Measurements from ENCODE around the gene ABL1. TPM values are rescaled to one million over a fixed set of nuclear protein-coding genes. Genes with fewer than 3 reads are reported as not detected.
"Not testable (repeated sequence)": the region's sequence is repeated elsewhere in the genome, so short reads cannot be mapped to it uniquely, and the experiment has no call there.

ABL1 gene
- total RNA-seq, result 10 to 100 TPM; 40.8 to 55.4 TPM
- long read RNA-seq, partial matches to known transcripts, result 16 of 18 reads
- long read RNA-seq, other reads (novel, unspliced or antisense), result 2 of 18 reads

GRCh38 chr9:130834371-130835336 lies at the start of gene ABL1:
Gene ABL1, plus strand, starts transcription at chr9:130835254. Its CDS starts 193 bp downstream, at chr9:130835447.
- intact Hi-C loops (cut with DNase I), result loop anchor here in 1 of 2 donors (5.0 kb wide), 1 partner anchor 52 kb away; no protein-coding TSS in a partner anchor
- DNase-seq (peak; percentile 77), ATAC-seq (peak; percentile 87 to 90)

- DNase-seq, result no peak
- intact Hi-C loops (cut with DNase I), result no loop called here
- peak; percentile 31 to 50 for ATAC-seq
Observed at GRCh38 chr9:130785940-130786508, 49.0 kb upstream of the ABL1 start.

DNA sequence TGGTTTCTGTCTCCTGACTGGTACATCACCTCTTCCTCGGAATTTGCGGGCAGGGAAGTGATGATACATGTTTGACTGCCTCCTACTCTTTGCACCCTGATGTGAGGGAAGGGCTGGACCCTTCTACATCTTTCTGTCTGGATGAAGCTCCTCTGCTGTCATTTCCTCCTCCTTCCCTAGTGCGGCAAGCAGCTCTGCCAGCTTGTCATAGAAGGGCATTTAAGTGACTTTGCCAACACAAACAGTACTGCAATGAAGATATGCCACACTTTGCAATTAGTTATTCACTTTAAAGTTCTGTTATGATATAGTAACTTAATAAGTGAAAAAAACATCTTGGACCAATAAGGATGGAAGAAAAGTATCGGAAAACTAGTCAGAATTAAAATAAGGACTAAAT lies 48.5 kb upstream of the ABL1 start:
- intact Hi-C loops (cut with DNase I), result no loop called here
- no peak for DNase-seq
- peak in 1 of 2 donors; percentile 40 for ATAC-seq

- ATAC-seq, result no peak
- DNase-seq, result no peak
- intact Hi-C loops (cut with DNase I), result no loop called here
Observed at GRCh38 chr9:130789747-130790672, 45.0 kb upstream of the ABL1 start.

GRCh38 chr9:130791303-130791894 lies 43.7 kb upstream of the ABL1 start:
- DNase-seq, result no peak
- intact Hi-C loops (cut with DNase I), result no loop called here
- ATAC-seq, result no peak

DNA sequence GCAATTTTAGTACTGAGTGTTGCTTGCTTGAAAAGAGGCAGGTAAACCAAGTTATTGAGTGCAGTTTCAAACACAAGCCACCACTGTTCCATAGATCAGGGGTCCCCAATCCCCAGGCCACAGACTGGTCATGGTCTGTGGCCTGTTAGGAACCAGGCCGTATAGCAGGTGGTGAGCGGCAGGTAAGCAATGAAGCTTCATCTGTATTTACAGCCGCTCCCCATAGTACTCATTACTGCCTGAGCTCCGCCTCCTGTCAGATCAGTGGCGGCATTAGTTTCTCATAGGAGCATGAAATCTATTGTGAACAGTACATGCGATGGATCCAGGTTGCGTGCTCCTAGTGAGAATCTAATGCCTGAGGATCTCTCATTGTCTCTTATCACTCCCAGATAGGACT lies 41.5 kb upstream of the ABL1 start:
- no peak for ATAC-seq
- intact Hi-C loops (cut with DNase I), result no loop called here

DNA sequence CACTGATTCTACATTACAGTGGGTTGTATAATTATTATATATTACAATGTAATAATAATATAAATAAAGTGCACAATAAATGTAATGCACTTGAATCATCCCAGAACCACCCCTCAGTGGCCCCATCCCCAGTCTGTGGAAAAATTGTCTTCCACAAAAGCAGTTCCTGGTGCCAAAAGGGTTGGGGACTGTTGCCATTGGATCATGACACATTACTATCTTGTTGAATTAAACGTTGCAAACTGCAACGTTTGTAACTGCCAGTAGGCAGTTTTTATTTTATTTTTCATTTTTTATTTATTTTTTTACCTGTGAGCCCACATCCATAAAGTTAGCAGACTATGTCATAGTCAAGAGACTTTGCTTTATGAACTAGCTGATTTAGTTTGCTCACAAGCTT lies 41.0 kb upstream of the ABL1 start:
- intact Hi-C loops (cut with DNase I); DNase-seq; ATAC-seq: not testable (repeated sequence)

More for the DNA sequence above, 41.5 kb upstream of the ABL1 start:
- no peak for DNase-seq

GRCh38 chr9:130794423-130794822 lies 40.6 kb upstream of the ABL1 start:
- intact Hi-C loops (cut with DNase I); DNase-seq: not testable (repeated sequence)
- peak in 1 of 2 donors; percentile 45 for ATAC-seq

DNA sequence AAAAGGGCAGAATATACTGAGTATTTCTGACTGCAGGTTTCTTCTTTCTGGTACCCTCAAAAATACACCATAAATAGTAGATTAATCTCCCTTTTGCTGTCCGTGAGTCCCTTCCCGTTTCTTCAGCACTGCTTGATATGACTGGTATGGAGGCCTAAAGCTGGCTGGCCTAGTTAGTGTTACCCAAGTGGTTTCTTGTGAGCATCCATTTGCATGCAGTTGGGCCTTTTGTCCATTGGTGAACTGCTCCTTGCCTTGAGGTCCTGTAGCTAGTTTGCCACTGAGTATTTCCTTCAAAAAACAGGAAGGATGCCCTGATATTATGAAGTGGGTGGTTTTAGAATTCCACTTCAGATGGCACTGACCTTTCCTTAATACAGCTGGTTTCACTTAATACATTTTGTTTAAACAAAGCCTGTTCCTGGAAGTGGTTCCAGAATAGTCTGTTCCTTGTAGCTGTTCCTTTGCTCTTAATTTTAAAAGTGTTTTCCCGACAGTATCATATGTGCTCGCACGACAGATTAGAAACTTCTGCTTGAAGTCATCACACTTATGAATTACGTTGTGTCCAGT lies 40.0 kb upstream of the ABL1 start:
- intact Hi-C loops (cut with DNase I), result no loop called here
- DNase-seq (no peak), ATAC-seq (no peak)

- ATAC-seq; DNase-seq; intact Hi-C loops (cut with DNase I): not testable (repeated sequence)
Observed at GRCh38 chr9:130803116-130803515, 31.9 kb upstream of the ABL1 start.

GRCh38 chr9:130805510-130806326 lies 29.3 kb upstream of the ABL1 start:
- DNase-seq (no peak), ATAC-seq (no peak)
- intact Hi-C loops (cut with DNase I), result no loop called here

- DNase-seq, result no peak
- intact Hi-C loops (cut with DNase I), result no loop called here
- no peak for ATAC-seq
Observed at GRCh38 chr9:130806327-130806716, 28.7 kb upstream of the ABL1 start.

- DNase-seq, result no peak
- intact Hi-C loops (cut with DNase I), result no loop called here
Observed at GRCh38 chr9:130810609-130811136, 24.4 kb upstream of the ABL1 start.

DNA sequence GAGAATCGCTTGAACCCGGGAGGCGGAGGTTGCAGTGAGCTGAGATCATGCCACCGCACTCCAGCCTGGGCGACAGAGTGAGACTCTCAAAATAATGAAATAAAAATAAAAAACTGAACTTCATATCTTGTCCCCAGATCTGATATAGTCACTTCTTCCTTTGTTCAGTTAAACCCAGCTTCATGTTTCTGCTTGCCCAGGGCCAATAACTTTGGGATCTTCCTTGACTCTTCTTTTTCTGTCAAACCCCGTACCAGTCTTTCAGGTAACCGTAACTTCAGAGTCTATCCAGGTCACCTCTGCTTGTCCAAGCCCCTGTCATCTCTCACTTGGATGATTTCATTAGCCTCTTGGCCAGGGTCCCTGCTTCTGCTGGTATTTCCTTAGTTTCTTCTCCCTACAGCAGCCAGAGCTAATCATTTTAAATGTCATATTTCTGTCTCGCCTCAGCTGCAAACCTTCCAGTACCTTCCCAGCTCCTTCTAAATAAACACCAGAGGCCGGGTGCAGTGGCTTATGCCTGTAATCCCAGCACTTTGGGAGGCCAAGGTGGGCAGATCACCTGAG lies 19.7 kb upstream of the ABL1 start:
- intact Hi-C loops (cut with DNase I), result no loop called here

More at GRCh38 chr9:130810609-130811136, 24.4 kb upstream of the ABL1 start:
- ATAC-seq, result no peak

DNA sequence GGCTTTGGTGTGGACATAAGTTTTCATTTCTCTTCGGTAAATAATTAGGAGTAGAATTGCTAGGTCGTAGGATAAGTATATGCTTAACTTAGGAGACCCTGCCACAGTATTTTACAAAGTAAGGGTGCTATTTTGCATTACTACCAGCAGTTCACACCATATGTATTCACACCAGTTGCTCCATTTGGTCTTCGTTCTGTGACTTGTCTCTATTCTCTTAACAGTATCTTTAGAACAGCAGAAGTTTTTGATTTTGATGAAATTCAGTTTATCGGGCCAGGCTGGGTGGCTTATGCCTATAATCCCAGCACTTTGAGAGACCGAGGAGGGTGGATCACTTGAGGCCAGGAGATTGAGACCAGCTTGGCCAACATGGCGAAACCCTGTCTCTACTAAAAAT lies 17.1 kb upstream of the ABL1 start:
- intact Hi-C loops (cut with DNase I), result no loop called here
- no peak for DNase-seq
- ATAC-seq, result no peak

More for the DNA sequence above, 19.7 kb upstream of the ABL1 start:
- ATAC-seq (no peak), DNase-seq (no peak)

DNA sequence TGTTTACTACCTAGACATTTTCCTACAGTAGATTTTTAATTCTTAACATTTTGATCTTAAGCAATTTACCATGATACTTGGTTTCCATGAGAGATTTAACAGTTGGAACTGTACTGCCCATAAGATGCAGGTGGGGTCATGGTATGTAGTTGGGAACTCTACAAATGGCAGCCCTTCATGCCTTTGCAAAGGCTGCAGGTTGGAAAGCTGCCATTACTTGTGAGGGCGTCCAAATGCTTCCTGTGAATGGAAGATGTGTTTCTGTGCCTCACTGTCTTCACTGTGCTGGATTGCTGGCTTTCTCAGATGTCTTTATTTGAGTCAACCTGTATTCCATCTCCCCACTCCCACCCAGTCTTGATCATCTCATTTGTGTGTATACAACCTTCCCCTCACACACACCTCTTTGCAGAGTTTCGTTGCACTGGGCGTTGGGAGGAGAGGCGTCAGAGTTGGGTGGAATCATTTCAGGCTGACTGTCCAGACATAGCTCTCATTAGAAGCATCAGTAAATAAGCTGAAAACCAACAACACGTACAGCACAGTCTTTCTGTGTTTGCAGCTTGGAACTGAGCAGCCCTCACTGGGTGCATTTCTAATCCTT lies 14.8 kb upstream of the ABL1 start:
- intact Hi-C loops (cut with DNase I), result no loop called here
- no peak for ATAC-seq
- DNase-seq, result no peak

DNA sequence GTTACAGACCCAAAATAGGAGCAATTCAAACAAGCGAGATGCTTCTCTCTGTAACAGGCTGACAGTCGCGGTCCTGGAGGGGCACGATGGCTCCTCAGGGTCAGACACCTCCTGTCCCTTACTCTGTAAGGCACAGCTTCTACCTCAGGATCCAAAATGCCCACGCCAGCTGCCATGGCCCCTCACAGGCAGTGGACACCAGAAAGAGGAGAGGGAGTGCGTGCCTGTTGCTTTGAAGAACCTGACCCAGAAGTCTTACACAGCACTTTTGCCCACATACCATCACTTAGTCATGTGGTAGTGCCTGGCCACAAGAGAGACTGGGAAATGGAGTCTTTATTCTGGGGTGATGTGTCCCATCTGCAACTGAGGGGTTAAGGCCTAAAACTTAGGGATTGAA lies 11.6 kb upstream of the ABL1 start:
- intact Hi-C loops (cut with DNase I), result no loop called here
- no peak for DNase-seq
- no peak for ATAC-seq

Data from left cardiac atrium (tissue), 4 donors.